Dendritic cell treated with granulocyte-macrophage colony-stimulating factor and Interleukin-4, amounts not matched to agents 40 ng/mL and 50 ng/mL, for 4 days (primary cell): ENCODE measurements around the gene SKAP1.
"Not testable (repeated sequence)": the region's sequence is repeated elsewhere in the genome, so short reads cannot be mapped to it uniquely, and the experiment has no call there.

Source experiments
- H3K27ac Mint-ChIP-seq: one replicate; pipeline ENCODE4 v1.8.0; 2022; ENCODE audit warnings: mild to moderate bottlenecking, mixed read lengths
- H3K27me3 Mint-ChIP-seq: one replicate; pipeline ENCODE4 v1.8.0; 2022; ENCODE audit warnings: mild to moderate bottlenecking, mixed read lengths
- H3K36me3 Mint-ChIP-seq: one replicate; pipeline ENCODE4 v1.8.0; 2022; ENCODE audit warnings: low read depth, mixed read lengths
- H3K4me1 Mint-ChIP-seq: one replicate; pipeline ENCODE4 v1.8.0; 2022; ENCODE audit warnings: low read depth, mixed read lengths
- H3K4me3 Mint-ChIP-seq: one replicate; pipeline ENCODE4 v1.8.0; 2022; ENCODE audit warnings: mild to moderate bottlenecking, moderate library complexity, mixed read lengths
- H3K9me3 Mint-ChIP-seq: one replicate; pipeline ENCODE4 v1.8.0; 2022; ENCODE audit warnings: mixed read lengths
- intact Hi-C: fragments of 100-400 bp; cut with micrococcal nuclease; formaldehyde crosslinking; loops from one replicate; pipeline ENCODE4 v1.15.0; 2022

Gene SKAP1

GRCh38 chr17:48357779-48358602 lies 72.0 kb downstream of the SKAP1 start:
- no peaks in the 10 kb centered on the region for H3K4me1 Mint-ChIP-seq
- H3K27me3 Mint-ChIP-seq: peaks cover 24% of the 10 kb centered on the region
- intact Hi-C loops: no loop called here
- H3K9me3 Mint-ChIP-seq: no peaks in the 10 kb centered on the region
- no peak overlapping the region for H3K4me3 Mint-ChIP-seq
- H3K27ac Mint-ChIP-seq: no peak overlapping the region
- no peaks in the 10 kb centered on the region for H3K36me3 Mint-ChIP-seq

DNA sequence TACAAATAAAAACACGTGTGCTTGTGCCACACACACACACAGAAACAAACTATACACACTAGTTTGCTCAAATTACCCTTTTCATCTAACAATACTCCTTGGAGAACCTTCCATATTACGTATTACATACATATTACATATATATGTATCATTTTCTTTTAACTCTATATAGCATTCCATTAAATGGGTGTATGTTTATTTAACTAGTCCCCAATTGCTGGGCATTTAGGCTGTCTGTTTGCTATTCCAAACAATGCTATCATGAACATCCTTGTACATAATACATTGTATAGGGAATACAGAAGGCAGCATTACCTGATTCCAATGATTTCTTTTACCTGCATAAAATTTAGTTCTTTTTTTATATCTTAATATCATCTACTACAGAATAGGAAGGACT lies 73.1 kb downstream of the SKAP1 start:
- H3K27ac Mint-ChIP-seq: no peak overlapping the region
- H3K9me3 Mint-ChIP-seq: no peaks in the 10 kb centered on the region
- no peaks in the 10 kb centered on the region for H3K4me1 Mint-ChIP-seq
- intact Hi-C loops: no loop called here
- no peaks in the 10 kb centered on the region for H3K36me3 Mint-ChIP-seq
- H3K4me3 Mint-ChIP-seq: no peak overlapping the region
- peaks cover 20% of the 10 kb centered on the region for H3K27me3 Mint-ChIP-seq

DNA sequence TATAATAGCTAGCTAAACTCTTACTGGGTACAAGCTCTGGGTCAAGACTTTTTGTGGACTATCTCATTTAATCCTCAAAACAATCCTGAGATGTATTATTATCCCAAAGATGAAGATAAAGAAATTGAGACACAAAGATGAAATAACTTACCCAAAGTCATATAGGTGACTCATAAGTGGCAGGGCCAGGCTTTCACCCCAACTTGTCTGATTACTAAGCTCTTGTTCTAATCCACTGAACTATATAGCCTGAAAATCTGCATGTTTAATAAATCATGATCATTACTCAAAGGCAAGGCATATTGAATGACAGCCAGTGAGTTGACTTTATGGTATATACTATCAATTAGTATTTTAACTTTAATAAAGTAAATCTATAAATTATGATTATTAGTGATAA lies 77.4 kb downstream of the SKAP1 start:
- no peaks in the 10 kb centered on the region for H3K9me3 Mint-ChIP-seq
- H3K27ac Mint-ChIP-seq: no peak overlapping the region
- no peaks in the 10 kb centered on the region for H3K36me3 Mint-ChIP-seq
- peaks cover 27% of the 10 kb centered on the region for H3K27me3 Mint-ChIP-seq
- no peak overlapping the region for H3K4me3 Mint-ChIP-seq
- intact Hi-C loops: loop anchor here (2.0 kb wide), 1 partner anchor 240 kb away; the partner anchor contains the start of gene HOXB5
- no peaks in the 10 kb centered on the region for H3K4me1 Mint-ChIP-seq

DNA sequence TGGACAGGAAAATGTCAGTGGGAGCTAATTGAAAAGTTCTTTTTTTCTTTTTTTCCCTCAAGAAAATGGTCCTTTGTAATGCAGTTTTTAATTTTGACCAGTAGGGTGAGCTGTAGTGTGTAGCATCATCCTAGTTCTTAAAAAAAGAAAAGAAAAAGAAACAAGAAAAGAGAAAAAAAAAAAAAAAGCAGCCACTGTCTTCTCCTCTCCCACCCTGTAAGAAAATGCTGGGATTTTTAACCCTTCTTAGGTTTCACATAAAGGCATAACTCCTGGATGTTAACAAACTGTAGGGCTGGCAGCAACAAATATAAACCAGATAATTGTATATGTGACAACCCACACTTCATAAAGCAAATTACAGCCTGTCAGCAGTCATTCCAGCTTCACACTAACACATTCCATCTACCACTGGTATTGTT lies 78.1 kb downstream of the SKAP1 start:
- no peak overlapping the region for H3K27ac Mint-ChIP-seq
- H3K9me3 Mint-ChIP-seq: no peaks in the 10 kb centered on the region
- H3K4me3 Mint-ChIP-seq: no peak overlapping the region
- H3K36me3 Mint-ChIP-seq: no peaks in the 10 kb centered on the region
- intact Hi-C loops: loop anchor here (2.0 kb wide), 1 partner anchor 241 kb away; the partner anchor contains the start of gene HOXB5
- H3K27me3 Mint-ChIP-seq: peaks cover 23% of the 10 kb centered on the region
- no peaks in the 10 kb centered on the region for H3K4me1 Mint-ChIP-seq

GRCh38 chr17:48348352-48348751 lies 81.7 kb downstream of the SKAP1 start:
- Mint-ChIP-seq H3K4me3 (no peak overlapping the region), H3K4me1 (no peaks in the 10 kb centered on the region), H3K36me3 (no peaks in the 10 kb centered on the region), H3K9me3 (no peaks in the 10 kb centered on the region), H3K27me3 (peaks cover 19% of the 10 kb centered on the region), H3K27ac (no peak overlapping the region)
- intact Hi-C loops: no loop called here

GRCh38 chr17:48347177-48347576 lies 82.8 kb downstream of the SKAP1 start:
- Mint-ChIP-seq H3K4me1 (no peaks in the 10 kb centered on the region), H3K9me3 (no peaks in the 10 kb centered on the region), H3K27me3 (peaks cover 24% of the 10 kb centered on the region), H3K4me3 (no peak overlapping the region), H3K27ac (no peak overlapping the region), H3K36me3 (no peaks in the 10 kb centered on the region)
- intact Hi-C loops: no loop called here

GRCh38 chr17:48344251-48344650 lies 85.8 kb downstream of the SKAP1 start:
- Mint-ChIP-seq H3K36me3 (no peaks in the 10 kb centered on the region), H3K4me1 (no peaks in the 10 kb centered on the region), H3K9me3 (no peaks in the 10 kb centered on the region), H3K4me3 (no peak overlapping the region), H3K27me3 (peaks cover 20% of the 10 kb centered on the region), H3K27ac (no peak overlapping the region)
- intact Hi-C loops: no loop called here

- H3K27ac Mint-ChIP-seq: no peak overlapping the region
Observed at GRCh38 chr17:48340916-48341315, 89.1 kb downstream of the SKAP1 start.

GRCh38 chr17:48338720-48339119 lies 91.3 kb downstream of the SKAP1 start:
- Mint-ChIP-seq H3K4me1 (peaks cover 6% of the 10 kb centered on the region), H3K27ac (no peak overlapping the region), H3K36me3 (no peaks in the 10 kb centered on the region), H3K4me3 (no peak overlapping the region), H3K27me3 (peaks cover 27% of the 10 kb centered on the region), H3K9me3 (no peaks in the 10 kb centered on the region)
- intact Hi-C loops: loop anchor here (5.0 kb wide), 1 partner anchor 254 kb away; the partner anchor contains the start of genes HOXB3 and HOXB5

More at GRCh38 chr17:48340916-48341315, 89.1 kb downstream of the SKAP1 start:
- peaks cover 28% of the 10 kb centered on the region for H3K27me3 Mint-ChIP-seq
- no peaks in the 10 kb centered on the region for H3K9me3 Mint-ChIP-seq
- no peaks in the 10 kb centered on the region for H3K36me3 Mint-ChIP-seq
- H3K4me1 Mint-ChIP-seq: peaks cover 6% of the 10 kb centered on the region
- no peak overlapping the region for H3K4me3 Mint-ChIP-seq
- intact Hi-C loops: no loop called here

- intact Hi-C loops: loop anchor here (5.0 kb wide), 1 partner anchor 254 kb away; the partner anchor contains the start of genes HOXB3 and HOXB5
Observed at GRCh38 chr17:48337903-48338302, 92.1 kb downstream of the SKAP1 start.

DNA sequence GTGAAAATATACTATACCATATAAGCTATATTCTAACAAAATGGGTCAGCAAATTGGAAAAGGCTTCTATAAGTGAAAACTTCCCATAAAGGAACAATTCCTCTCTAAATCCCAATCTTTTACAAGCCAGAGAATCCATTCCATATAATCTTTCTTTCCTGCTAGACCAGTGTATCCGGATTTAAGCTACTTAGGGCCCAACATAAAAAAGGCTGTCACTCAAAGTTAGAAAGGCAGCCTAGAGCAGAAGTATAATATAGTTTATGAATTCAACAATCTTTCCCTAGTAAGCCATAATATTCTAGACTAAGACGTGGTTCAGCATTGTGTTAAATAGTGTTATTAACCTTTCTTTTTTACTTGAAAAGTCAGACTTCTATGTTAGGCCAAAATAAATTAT lies 93.0 kb downstream of the SKAP1 start:
- Mint-ChIP-seq H3K36me3 (no peaks in the 10 kb centered on the region), H3K27me3 (peaks cover 21% of the 10 kb centered on the region), H3K4me3 (no peak overlapping the region), H3K27ac (no peak overlapping the region), H3K9me3 (no peaks in the 10 kb centered on the region), H3K4me1 (peaks cover 6% of the 10 kb centered on the region)
- intact Hi-C loops: loop anchor here (1.0 to 5.0 kb wide), 2 partner anchors 255 to 281 kb away; partner anchors contain the start of genes HOXB3 and HOXB5

More at GRCh38 chr17:48337903-48338302, 92.1 kb downstream of the SKAP1 start:
- H3K4me3 Mint-ChIP-seq, H3K36me3 Mint-ChIP-seq, H3K27ac Mint-ChIP-seq, H3K4me1 Mint-ChIP-seq, H3K9me3 Mint-ChIP-seq: not testable (repeated sequence)
- H3K27me3 Mint-ChIP-seq: peaks cover 27% of the 10 kb centered on the region

GRCh38 chr17:48335858-48336500 lies 94.0 kb downstream of the SKAP1 start:
- H3K4me1 Mint-ChIP-seq: peaks cover 6% of the 10 kb centered on the region
- H3K36me3 Mint-ChIP-seq: no peaks in the 10 kb centered on the region
- peaks cover 20% of the 10 kb centered on the region for H3K27me3 Mint-ChIP-seq
- no peak overlapping the region for H3K27ac Mint-ChIP-seq
- H3K9me3 Mint-ChIP-seq: no peaks in the 10 kb centered on the region
- H3K4me3 Mint-ChIP-seq: no peak overlapping the region
- intact Hi-C loops: loop anchor here (1.0 to 5.0 kb wide), 2 partner anchors 256 to 282 kb away; partner anchors contain the start of genes HOXB3 and HOXB5

DNA sequence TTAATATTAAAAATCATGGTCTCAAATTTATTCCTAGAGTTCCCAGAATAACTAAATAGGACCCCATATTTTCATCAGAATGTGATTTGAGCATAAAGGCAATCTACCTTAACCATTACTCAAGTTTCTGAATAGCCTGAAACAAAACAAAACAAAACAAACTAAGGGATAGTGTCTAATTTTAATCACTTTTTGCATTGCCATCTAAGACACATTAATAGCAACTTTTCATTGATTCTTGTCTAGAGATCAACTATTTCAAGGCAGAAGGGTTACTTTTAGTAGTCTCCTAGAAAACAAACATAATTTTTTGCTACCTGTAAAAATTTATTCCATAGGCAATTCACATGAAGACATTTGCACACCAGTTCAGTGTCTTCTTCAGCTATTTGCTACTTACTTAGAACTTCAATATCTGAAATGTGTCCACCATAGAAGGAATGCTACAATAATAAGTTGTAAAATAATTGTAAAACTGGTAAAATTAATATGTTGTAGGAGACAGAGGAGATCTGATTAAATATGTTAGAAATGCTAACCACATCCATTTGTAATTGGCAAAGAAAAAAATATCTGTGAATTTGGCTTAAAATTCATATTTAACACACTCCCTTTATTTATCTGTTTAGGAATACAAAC lies 94.7 kb downstream of the SKAP1 start:
- Mint-ChIP-seq H3K4me3 (no peak overlapping the region), H3K27me3 (peaks cover 23% of the 10 kb centered on the region), H3K36me3 (no peaks in the 10 kb centered on the region), H3K4me1 (peaks cover 6% of the 10 kb centered on the region), H3K27ac (no peak overlapping the region), H3K9me3 (no peaks in the 10 kb centered on the region)
- intact Hi-C loops: loop anchor here (5.0 kb wide), 1 partner anchor 257 kb away; the partner anchor contains the start of genes HOXB3 and HOXB5
